ENCODE data around the gene PSD2. TPM values are rescaled to one million over a fixed set of nuclear protein-coding genes. Genes with fewer than 3 reads are reported as not detected.

Gene PSD2
- total and polyA plus RNA-seq, 12 donors = 0.03 to 0.09 (median 0.08) TPM; not detected in 9

DNA sequence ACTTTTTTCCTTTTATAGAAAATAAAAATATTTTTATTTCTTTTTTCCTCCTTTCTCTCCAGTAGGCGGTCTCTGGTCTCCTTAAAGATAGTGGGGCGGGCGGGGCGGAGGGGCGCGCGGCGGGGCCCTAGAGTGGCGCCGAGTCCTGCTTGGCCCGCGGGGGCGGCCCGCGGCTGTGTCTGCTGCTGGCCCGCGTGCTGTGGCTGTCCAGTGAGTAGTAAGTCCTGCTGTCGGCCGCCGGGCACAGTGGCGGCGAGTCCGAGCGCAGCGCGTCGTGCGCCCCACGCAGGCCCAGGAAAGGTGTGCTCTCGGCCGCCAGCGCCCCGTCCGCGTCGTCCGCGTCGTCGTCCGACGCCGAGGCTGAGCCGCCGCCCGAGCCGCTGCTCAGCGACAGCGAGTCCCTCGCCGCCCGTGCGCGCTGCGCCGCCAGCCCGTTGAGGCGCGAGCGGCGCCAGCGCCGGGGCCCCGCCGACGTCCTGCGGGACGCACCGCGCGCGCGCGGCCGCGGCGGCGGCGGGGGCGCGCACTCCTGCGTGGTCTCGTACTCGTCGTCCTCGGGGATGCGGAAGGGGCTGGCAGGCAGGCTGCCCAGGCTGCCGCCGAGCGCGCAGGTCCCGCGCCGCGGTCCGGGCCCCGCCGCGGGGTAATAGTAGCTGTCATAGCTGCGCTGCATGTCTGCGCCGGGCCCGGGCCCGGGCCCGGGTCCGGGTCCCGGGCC, 52.3 kb downstream of the PSD2 start:
- TF ChIP-seq, protein P1, sequence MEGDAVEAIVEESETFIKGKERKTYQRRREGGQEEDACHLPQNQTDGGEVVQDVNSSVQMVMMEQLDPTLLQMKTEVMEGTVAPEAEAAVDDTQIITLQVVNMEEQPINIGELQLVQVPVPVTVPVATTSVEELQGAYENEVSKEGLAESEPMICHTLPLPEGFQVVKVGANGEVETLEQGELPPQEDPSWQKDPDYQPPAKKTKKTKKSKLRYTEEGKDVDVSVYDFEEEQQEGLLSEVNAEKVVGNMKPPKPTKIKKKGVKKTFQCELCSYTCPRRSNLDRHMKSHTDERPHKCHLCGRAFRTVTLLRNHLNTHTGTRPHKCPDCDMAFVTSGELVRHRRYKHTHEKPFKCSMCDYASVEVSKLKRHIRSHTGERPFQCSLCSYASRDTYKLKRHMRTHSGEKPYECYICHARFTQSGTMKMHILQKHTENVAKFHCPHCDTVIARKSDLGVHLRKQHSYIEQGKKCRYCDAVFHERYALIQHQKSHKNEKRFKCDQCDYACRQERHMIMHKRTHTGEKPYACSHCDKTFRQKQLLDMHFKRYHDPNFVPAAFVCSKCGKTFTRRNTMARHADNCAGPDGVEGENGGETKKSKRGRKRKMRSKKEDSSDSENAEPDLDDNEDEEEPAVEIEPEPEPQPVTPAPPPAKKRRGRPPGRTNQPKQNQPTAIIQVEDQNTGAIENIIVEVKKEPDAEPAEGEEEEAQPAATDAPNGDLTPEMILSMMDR (IDR thresholded peaks at IDR 0.05) = peak in 1 of 9 donors; percentile 22
- WGBS, 2 donors = 1 to 2% methylated on average over 71 to 107 of the region's 107 CpGs
- Histone ChIP-seq H3K27me3 (peaks cover 0 to 44% (median 0%) of the 10 kb centered on the region in 7 donors), H3K9me3 (no peaks in the 10 kb centered on the region), H3K27ac (peak overlapping the region; percentile 9 to 77 (median 68)), H3K4me1 (peaks cover 3 to 25% (median 17%) of the 10 kb centered on the region in 9 donors), H3K4me3 (peak overlapping the region; percentile 28 to 70 (median 62)), H3K36me3 (peaks cover 0 to 23% (median 0%) of the 10 kb centered on the region in 9 donors)
- peak; percentile 43 to 72 for DNase-seq
- ATAC-seq = peak; percentile 24 to 89 (median 44)
- intact Hi-C loops (cut with DNase I) = loop anchor here in 4 of 10 donors (5.0 to 10.0 kb wide), 5 partner anchors 51 to 223 kb away; partner anchors contain the start of gene PSD2 (in 1 of the 4)

DNA sequence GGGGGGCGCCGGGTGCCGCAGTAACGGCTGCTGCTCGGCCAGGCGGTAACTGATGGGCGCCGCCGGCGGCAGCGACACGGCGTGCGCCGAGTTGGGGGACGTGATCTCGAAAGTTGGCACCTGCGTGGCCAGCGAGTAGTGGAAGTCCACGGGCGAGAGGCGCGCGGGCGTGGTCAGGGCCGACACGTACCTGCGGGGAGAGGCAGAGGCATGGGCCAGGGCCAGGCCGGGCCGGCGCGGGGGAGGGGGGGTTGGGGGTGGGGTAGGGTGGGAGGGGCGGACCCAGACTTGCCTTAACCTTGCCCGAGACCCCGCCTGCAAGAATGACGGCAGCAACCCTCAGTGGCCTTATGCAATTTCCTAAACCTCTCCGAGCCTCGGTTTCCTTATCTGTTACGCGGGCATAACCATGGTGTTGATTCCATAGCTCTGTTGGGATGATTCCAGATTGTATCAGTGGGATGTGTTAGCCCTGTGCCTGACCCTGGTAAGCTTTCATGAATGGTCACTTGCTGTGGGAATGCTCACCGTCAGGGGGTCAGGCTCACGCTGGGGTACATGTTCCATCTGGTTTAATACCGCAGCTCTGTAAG, 53.0 kb downstream of the PSD2 start:
- Histone ChIP-seq H3K27ac (peak overlapping the region in 9 of 10 donors; percentile 46 to 71 (median 67)), H3K4me3 (peak overlapping the region; percentile 28 to 70 (median 62)), H3K4me1 (peaks cover 3 to 25% (median 17%) of the 10 kb centered on the region in 9 donors), H3K36me3 (peaks cover 0 to 23% (median 0%) of the 10 kb centered on the region in 9 donors), H3K9me3 (no peaks in the 10 kb centered on the region), H3K27me3 (peaks cover 0 to 44% (median 0%) of the 10 kb centered on the region in 7 donors)
- TF ChIP-seq, protein P1 (IDR thresholded peaks at IDR 0.05) = no peak
- DNase-seq = peak; percentile 17 to 36
- peak in 7 of 8 donors; percentile 8 to 35 (median 21) for ATAC-seq
- intact Hi-C loops (cut with DNase I) = loop anchor here in 4 of 10 donors (5.0 to 10.0 kb wide), 5 partner anchors 51 to 224 kb away; partner anchors contain the start of gene PSD2 (in 1 of the 4)
- WGBS, 2 donors = 17 to 20% methylated on average over 43 of the region's 43 CpGs

DNA sequence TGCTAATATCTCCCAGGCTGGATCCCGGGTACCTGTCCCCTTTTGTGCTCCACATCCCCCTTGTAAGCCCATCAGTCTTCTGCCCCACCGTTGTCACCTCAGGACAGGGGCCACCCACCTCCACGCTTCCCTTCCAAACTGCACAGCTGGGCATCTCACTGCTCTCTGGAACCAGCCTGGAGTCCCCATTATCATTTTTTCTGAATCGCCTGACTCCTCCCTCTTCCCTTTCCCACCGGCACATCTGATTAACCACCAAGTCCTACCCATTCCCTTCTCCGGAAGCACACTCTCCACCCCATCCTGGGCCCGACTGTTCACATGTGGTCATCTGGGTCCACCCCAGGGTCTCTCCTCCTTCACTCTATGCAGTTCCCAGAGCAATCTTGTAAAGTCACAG, 53.9 kb downstream of the PSD2 start:
- peaks cover 2 to 21% (median 17%) of the 10 kb centered on the region in 9 donors for H3K4me1 ChIP-seq
- no peak overlapping the region for H3K27ac ChIP-seq
- no peak for DNase-seq
- no peak overlapping the region for H3K4me3 ChIP-seq
- no peak for ATAC-seq
- H3K9me3 ChIP-seq = no peaks in the 10 kb centered on the region
- H3K27me3 ChIP-seq = peaks cover 0 to 40% (median 0%) of the 10 kb centered on the region in 7 donors
- TF ChIP-seq, protein P1 (IDR thresholded peaks at IDR 0.05) = no peak
- intact Hi-C loops (cut with DNase I) = loop anchor here in 4 of 10 donors (5.0 to 10.0 kb wide), 5 partner anchors 52 to 225 kb away; partner anchors contain the start of gene PSD2 (in 1 of the 4)
- WGBS, 2 donors = 72 to 78% methylated on average over 7 of the region's 7 CpGs
- peaks cover 0 to 23% (median 0%) of the 10 kb centered on the region in 9 donors for H3K36me3 ChIP-seq

DNA sequence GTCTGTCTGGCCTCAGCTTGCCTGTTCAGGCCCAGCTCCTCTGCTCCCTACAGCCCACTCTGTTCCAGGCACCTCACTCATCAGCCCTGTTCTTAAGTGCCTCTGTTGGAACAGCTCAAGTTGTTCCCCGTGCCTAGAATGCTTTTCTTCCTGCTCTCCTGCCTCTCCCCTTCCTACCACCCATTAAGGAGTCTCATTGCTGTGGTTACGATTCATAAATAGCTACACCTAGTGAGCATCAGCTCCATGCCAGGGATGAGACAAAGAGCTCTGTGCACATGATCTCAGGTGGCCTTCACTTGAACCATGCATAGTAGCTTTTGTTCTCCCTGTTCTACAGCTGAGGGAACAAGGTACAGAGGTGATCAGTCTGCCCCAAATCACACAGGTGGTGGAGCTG, 54.3 kb downstream of the PSD2 start:
- Histone ChIP-seq H3K4me3 (no peak overlapping the region), H3K9me3 (no peaks in the 10 kb centered on the region), H3K27me3 (peaks cover 0 to 35% (median 0%) of the 10 kb centered on the region in 7 donors), H3K36me3 (peaks cover 0 to 23% (median 0%) of the 10 kb centered on the region in 9 donors), H3K4me1 (peaks cover 0 to 21% (median 16%) of the 10 kb centered on the region in 9 donors), H3K27ac (no peak overlapping the region)
- 65 to 67% methylated on average over 2 of the region's 2 CpGs for WGBS, 2 donors
- no peak for DNase-seq
- peak in 1 of 8 donors; percentile 3 for ATAC-seq
- TF ChIP-seq, protein P1 (IDR thresholded peaks at IDR 0.05) = no peak
- intact Hi-C loops (cut with DNase I) = loop anchor here in 4 of 10 donors (5.0 to 10.0 kb wide), 5 partner anchors 53 to 225 kb away; partner anchors contain the start of gene PSD2 (in 1 of the 4)
